ENCODE measurements around the gene FILIP1L.

Gene FILIP1L

GRCh38 chr3:99829844-99830243 lies 284.5 kb downstream of the FILIP1L start:
- no peak for DNase-seq

GRCh38 chr3:99825004-99825640 lies 289.2 kb downstream of the FILIP1L start:
- peak; percentile 74 for DNase-seq

DNA sequence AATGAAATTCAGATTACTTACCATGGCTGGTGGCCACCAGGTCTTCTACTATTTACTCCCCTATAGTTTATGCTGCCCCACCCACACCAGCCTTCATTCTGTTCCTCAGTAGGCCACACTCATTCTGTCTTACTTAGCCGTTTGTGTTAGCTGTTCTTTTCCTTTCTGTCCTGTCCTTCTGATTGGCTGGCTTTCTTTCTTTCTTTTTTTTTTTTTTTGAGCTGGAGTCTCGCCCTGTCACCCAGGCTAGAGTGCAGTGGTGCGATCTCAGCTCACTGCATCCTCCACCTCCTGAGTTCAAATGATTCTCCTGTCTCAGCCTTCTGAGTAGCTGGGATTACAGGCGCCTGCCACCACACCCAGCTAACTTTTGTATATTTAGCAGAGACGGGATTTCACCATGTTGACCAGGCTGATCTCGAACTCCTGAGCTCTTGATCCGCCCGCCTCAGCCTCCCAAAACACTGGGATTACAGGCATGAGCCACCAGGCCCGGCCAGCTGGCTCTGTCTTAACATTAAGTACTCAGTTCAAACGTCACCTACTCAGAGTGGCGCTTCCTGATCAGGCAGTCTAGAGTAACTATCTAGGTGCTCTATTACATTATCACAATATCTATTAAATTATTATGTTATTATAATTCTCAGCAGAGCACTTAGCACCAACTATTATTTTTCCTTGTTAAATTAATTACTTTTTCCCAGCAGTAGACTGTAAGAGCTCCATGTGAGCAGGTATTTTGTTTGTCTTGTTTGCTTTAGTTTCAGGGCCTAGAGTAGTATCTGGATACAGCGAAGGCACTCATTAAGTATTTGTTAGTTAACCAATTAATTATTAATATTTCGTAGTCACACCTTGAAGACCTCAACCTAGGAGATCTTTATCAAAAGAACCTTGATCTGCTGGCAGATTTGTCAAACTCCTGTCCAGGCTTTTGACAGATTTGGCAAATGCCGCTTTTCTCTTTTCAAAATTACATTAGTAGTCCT lies 290.3 kb downstream of the FILIP1L start:
- DNase-seq = peak; percentile 21

- no peak for DNase-seq
These were observed 295.5 kb downstream of the FILIP1L start for GRCh38 chr3:99818818-99819217.

- peak; percentile 91 for DNase-seq
These were observed 296.7 kb downstream of the FILIP1L start, which contains the start of gene CMSS1 for GRCh38 chr3:99817437-99818240. CMSS1 (plus strand) TSS chr3:99817862.

GRCh38 chr3:99817047-99817436 lies 297.3 kb downstream of the FILIP1L start:
- peak; percentile 43 for DNase-seq

- no peak for DNase-seq
These were observed 303.9 kb downstream of the FILIP1L start for GRCh38 chr3:99810403-99810802.

GRCh38 chr3:99809565-99809964 lies 304.7 kb downstream of the FILIP1L start:
- no peak for DNase-seq

DNA sequence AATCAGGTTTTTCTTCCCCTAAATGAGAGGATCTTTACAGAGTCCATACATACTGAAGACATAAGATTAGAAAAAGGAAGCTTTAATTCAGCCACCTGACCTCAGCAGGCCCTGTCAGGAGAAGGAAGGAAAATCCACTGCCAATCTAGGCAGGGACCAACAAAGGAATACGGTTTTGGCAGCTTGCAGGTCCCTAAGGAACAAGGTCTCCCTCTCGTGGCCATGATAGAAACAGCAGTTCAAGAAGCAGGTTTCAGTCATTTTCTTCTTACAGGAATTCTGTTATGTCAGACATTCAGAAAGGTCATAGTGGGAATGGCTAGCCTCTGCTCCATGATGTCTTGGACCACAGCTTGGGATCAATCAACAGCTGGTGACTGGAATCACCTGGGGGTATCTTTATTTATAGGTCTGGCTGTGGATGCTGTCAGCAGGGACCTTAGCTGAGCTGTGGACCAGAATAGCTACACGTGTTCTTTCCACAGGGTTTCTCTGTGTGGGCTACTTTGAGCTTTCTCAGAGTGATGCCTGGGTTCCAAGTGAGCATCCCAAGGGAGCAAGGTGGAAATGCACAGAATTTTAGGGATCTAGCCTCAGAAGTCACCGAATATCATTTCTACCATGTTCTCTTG lies 306.0 kb downstream of the FILIP1L start:
- DNase-seq = peak; percentile 60

DNA sequence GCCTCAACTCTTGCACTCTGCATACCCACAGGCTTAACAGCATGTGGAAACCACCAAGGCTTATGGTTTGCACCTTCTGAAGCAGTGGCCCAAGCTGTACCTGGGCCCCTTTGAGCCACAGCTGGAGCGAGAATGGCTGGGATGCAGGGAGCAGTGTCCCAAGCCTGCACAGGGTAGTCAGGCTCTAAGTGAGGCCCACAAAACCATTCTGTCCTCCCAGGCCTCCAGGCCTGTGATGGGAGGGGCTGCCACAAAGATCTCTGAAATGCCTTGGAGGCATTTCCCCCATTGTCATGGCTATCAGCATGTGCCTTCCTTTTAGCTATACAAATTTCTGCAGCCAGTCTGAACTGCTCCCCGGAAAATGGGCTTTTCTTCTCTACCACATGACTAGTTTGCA lies 309.1 kb downstream of the FILIP1L start:
- no peak for DNase-seq

DNA sequence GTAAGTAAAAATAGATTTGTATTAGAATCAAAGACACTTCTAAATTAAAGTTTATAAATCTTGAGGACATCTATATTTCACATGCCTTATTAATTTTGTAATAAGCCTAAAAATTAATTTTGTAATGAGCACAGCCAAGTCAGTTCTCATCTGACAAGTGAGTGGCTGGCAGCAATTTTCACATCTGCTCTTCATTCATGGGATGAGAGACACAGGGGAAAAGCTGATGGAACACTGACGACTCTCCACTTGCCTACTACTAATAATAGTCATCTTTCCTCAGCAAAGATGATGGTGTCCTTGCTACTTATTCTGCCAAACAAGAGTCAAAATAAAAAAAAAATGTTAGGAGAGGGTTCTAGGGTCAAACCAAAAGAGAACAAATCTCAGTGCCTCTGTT lies 311.0 kb downstream of the FILIP1L start:
- no peak for DNase-seq

GRCh38 chr3:99799422-99799821 lies 314.9 kb downstream of the FILIP1L start:
- DNase-seq = no peak

- DNase-seq = no peak
These were observed 318.7 kb downstream of the FILIP1L start for GRCh38 chr3:99795573-99795972.

- no peak for DNase-seq
These were observed 319.8 kb downstream of the FILIP1L start for GRCh38 chr3:99794485-99794884.

- DNase-seq = peak; percentile 68
These were observed 325.1 kb downstream of the FILIP1L start for GRCh38 chr3:99789011-99789721.

Data from hematopoietic multipotent progenitor cell treated with erythropoietin and hydrocortisone succinate and interleukin-3 and kit ligand, for 8 days (in vitro differentiated cells).